GM12892 (cell line): Measurements from ENCODE around the gene TBCE. TPM values are rescaled to one million over a fixed set of nuclear protein-coding genes. Genes with fewer than 3 reads are reported as not detected.
A peak's percentile ranks its signal among the peaks of the same experiment; 100 is the strongest.

Experiments
- DNase-seq: peaks from one replicate; pipeline ENCODE4 v3.0.0; 2011; ENCODE audit not compliant: insufficient read length
- FAIRE-seq: peaks from 2 replicates; lab custom pipeline; 2011; peaks lifted over from hg19 to GRCh38; lab: Jason Lieb, UNC
- POLR2A ChIP-seq: IDR thresholded peaks from 2 replicates; pipeline ENCODE4 v1.6.1; 2011; ENCODE audit warnings: low read depth, low read length, control low read depth
- POLR2AphosphoS5 ChIP-seq: IDR thresholded peaks from 2 replicates; pipeline ENCODE4 v1.6.1; 2011; ENCODE audit warnings: low read depth, low read length, control low read depth
- TAF1 ChIP-seq: IDR thresholded peaks from 2 replicates; pipeline ENCODE4 v1.6.1; 2011; ENCODE audit warnings: low read depth, mild to moderate bottlenecking, control low read depth, low read length, borderline replicate concordance
- polyA plus RNA-seq: library from polyadenylated mRNA; unstranded; fragments of >200 nt; gene quantifications from one replicate; pipeline ENCODE4 v1.2.1, GENCODE V29; 2012; ENCODE audit warnings: missing spikeins, inconsistent platforms; ENCODE audit not compliant: missing spikeins

Gene TBCE
- 27.6 TPM for polyA plus RNA-seq

- peak; percentile 99 for FAIRE-seq
- DNase-seq: peak; percentile 87
- peak; percentile 93 for TF ChIP-seq POLR2A
- TF ChIP-seq POLR2AphosphoS5: peak; percentile 91
- peak; percentile 76; the same call in 1 of the 2 replicates for TF ChIP-seq TAF1
Measured at GRCh38 chr1:235367000-235367908, at the start of gene TBCE. Gene TBCE (plus strand): TSS chr1:235367427. CDS start chr1:235380050, 12,623 bp downstream.

- TF ChIP-seq POLR2AphosphoS5: no peak
- no peak for TF ChIP-seq POLR2A
- TF ChIP-seq TAF1: no peak
- DNase-seq: no peak
- FAIRE-seq: no peak
Measured at GRCh38 chr1:235319255-235319654, 48.0 kb upstream of the TBCE start.

- no peak for DNase-seq
- FAIRE-seq: no peak
- TF ChIP-seq POLR2A: no peak
- no peak for TF ChIP-seq TAF1
- TF ChIP-seq POLR2AphosphoS5: no peak
Measured at GRCh38 chr1:235320521-235321179, 46.6 kb upstream of the TBCE start.

GRCh38 chr1:235324296-235324695, 42.9 kb upstream of the TBCE start:
- TF ChIP-seq POLR2A: no peak
- no peak for TF ChIP-seq TAF1
- no peak for TF ChIP-seq POLR2AphosphoS5
- DNase-seq (no peak), FAIRE-seq (no peak)

GRCh38 chr1:235325139-235325538, 42.1 kb upstream of the TBCE start:
- no peak for TF ChIP-seq POLR2AphosphoS5
- no peak for TF ChIP-seq TAF1
- TF ChIP-seq POLR2A: no peak
- DNase-seq (no peak), FAIRE-seq (no peak)

- TF ChIP-seq POLR2AphosphoS5 (no peak), POLR2A (no peak), TAF1 (no peak)
- no peak for FAIRE-seq
- no peak for DNase-seq
Measured at GRCh38 chr1:235325854-235326253, 41.4 kb upstream of the TBCE start.

- peak; percentile 91 for FAIRE-seq
- peak; percentile 29 for DNase-seq
- TF ChIP-seq POLR2AphosphoS5 (no peak), TAF1 (no peak), POLR2A (no peak)
Measured at GRCh38 chr1:235326719-235327558, 40.3 kb upstream of the TBCE start.

- FAIRE-seq (no peak), DNase-seq (peak; percentile 73)
- TF ChIP-seq POLR2AphosphoS5 (no peak; the same call in 1 of the 2 replicates), POLR2A (peak; percentile 53), TAF1 (peak; percentile 75; the same call in 1 of the 2 replicates)
Measured at GRCh38 chr1:235327559-235328270, 39.5 kb upstream of the TBCE start, which contains the start of gene ARID4B. Gene ARID4B (minus strand): TSS chr1:235328179. CDS start chr1:235326919, 1,260 bp downstream.

GRCh38 chr1:235328271-235329138, 38.7 kb upstream of the TBCE start, which contains the start of gene GGPS1:
Gene GGPS1 (plus strand): TSS chr1:235328570. CDS start chr1:235335265, 6,695 bp downstream.
- FAIRE-seq (peak; percentile 95), DNase-seq (peak; percentile 64)
- TF ChIP-seq POLR2AphosphoS5 (peak; percentile 86), TAF1 (peak; percentile 67; the same call in 1 of the 2 replicates), POLR2A (peak; percentile 67)

GRCh38 chr1:235329139-235329902, 37.9 kb upstream of the TBCE start:
- DNase-seq: peak; percentile 21
- peak; percentile 46 for FAIRE-seq
- TF ChIP-seq POLR2AphosphoS5 (no peak; the same call in 1 of the 2 replicates), TAF1 (no peak), POLR2A (no peak)
